Activated naive CD8-positive, alpha-beta T cell treated with anti-CD3 and anti-CD28 coated beads, Interleukin-2, amount 50 U/mL, for 16 hours (primary cell): ENCODE measurements around the gene RIIAD1.

ENCODE experiments used
- DNase-seq: peaks from one replicate; pipeline ENCODE4 v3.0.0-alpha.2; 2020; ENCODE audit warnings: low read depth, low spot score

The RIIAD1 gene

DNA sequence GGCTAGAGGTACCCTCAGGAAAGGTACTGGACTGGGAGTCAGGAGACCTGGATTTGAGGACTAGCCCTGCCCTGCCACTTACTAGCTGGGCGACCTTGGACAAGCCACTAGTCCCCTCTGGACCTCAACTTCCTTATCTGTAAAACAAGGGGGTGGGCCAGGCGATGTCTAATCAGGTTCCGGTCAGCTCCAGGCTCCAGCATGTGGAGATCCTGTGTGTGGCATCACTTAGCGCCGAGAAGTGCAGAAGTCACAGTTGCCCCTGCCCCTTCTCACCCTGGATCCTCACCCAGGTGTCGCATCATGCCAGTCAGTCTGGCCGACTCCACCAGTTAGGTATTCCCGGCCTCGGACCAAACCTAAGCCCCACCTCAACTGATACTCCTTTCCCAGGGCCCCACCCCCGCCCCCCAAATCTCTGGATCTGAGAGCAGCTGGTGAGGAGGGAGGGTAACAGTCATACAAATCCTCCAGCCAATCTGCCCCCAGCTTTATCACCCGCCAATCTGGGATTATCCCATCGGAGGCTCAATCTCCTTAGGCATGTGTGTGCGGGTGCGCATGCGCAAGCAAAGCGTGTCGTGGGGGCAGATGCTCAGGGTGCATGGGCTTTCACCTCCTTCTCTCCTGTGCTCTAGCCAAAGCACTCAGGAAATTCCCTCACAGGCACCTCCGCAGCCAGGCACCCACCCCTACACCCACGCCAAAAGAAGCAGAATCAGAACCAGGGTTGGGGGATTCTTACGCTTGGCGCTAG lies 10.1 kb upstream of the RIIAD1 start:
- no peak for DNase-seq

DNA sequence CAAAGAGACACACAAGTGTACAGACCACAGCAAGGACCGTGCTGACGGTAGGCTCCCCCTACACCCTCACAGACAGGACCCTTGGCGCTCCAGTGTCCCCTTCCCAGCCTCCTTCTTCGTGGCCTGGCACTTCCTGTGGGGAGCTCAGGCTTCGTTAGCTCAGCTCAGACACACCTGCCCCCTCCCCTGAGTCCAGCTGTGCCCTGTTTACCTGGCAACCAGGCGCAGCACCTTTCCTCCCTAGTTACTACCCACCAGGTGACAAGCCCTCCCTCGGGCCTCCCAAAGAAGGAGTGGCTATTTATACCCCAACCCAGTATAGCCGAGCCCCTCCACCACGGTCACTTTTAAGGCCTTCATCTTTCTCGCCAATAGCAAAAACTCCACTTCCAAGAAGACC lies 9.4 kb upstream of the RIIAD1 start:
- no peak for DNase-seq

DNA sequence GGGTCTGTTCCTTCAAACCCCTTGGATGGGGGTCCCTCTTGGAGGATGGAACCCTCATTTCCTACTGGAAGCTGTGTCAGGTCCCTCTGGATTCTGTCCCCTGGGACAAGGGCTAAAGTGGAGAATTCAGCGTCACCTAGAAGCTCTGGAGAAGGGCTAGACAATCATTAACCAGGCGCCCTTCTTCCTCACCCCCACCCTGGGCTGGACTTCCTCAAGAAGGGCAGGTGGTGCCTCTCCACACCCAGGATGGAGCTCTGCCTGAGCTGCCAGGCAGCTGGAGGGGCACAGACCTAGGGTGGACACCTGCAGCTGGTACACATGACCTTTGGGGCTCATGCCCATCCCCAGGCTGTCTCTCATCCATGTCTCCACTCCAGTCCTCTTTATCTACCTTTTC lies 8.3 kb upstream of the RIIAD1 start:
- DNase-seq, result no peak

DNA sequence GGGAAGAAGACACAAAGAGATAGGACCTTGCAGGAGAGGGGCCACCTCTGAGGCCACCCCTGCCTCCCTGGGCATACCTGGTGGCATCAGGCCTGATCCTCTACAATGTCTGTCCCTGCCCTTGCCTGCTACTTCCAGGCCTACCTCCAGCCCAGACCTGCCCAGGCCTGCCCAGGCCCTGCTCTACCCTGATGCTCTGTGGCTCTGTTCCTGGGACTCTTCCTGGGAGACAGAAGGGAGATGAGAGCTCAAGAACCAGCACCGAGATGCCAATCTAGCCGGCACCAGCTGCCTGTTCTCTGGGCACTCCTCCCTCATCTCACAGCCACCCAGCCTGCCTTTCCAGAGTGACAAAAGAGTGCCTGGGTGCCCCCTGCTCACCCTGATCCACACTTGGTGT lies 7.4 kb upstream of the RIIAD1 start:
- no peak for DNase-seq

DNA sequence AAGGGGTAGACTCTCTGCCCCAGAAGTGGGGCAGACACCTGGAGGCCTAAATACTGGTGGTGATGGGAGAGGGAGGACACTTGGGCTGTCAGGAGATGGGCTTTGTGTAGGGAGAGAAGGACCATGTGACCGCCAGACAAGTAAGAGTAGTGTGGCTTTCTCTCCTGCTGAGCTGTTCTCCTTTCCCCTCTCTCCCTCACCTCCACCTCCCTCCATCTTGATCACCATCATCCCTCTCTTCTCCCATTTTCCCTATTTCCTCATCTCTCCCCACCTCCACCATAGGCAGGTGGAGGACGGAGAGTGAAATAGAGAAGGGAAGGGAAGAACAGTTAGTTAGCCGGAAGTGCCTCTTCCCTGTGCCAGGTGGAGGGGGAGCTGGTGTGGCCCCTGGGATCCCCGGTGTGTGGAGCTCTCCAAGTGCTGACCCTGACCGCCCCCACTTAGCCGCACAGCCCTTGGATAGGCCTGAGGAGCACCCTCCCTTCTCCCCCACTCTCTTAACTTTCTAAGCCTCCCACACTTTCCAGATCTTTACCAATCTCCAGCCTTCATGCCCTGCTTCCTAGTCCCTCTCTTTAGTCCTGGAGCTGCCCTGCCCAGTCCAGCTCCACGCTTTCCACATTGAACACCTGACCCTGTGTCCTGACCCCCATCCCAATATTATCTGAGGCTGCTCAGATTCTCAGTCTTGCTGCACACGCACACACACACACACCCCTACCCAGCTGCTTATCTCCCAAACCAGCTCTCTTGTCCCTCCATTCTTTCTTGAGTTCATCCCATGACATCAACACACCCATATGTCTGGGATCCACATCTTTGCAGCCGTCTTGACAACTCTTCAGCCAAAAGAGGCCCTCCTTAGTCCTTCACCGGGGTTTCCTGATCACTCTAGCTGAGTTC lies 6.2 kb upstream of the RIIAD1 start:
- DNase-seq, result no peak

DNA sequence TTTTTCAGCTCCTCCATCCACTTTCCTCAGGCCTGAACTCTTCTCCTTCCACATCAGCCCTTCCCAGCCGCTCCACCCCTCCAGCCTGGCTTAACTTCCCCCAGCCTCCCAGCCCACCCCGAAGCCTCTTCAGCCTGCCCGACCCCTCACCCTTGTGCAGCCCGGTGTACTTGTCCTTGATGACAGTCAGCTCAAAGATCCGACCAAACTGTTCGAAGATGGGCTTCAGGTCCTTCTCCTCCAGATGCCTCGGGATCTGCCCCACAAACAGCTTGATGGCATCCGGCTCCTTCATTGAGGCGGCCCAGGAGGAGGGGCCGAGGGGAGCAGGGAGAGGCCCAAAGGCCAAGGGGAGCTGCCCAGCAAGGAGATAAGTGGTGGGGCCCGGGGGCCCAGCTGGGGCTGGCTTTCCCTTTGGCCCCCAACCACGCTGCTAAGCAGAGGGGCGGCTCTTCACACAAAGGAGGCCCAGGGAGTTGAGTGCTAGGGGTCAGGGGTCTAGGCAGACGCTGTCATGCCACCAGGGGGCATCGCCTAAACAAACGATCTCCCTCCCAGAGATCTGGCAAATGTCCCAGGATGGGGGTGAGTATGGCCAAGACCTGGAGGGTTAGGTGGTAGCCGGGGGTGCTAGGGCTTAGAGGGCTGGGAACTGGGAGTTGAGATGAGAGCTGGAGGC lies 5.5 kb upstream of the RIIAD1 start:
- DNase-seq, result no peak

DNA sequence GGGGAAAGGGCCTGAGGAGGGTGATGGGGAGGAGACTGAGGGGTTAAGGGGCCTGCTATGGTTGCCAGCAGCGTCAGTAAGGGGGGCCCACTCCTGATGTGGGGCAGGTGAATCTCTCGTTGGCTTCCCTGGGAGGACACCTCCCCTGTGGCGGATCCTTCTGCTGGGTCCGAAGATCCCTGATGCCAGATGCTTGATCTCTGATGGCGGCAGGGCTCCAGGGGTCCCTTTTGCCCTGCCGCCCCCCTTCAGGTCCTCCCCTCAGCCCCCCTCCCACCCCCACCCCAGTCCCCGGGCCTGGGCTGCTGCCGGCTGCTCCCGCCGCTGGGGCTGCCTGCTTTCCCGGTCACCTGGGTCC lies 4.9 kb upstream of the RIIAD1 start:
- no peak for DNase-seq

DNA sequence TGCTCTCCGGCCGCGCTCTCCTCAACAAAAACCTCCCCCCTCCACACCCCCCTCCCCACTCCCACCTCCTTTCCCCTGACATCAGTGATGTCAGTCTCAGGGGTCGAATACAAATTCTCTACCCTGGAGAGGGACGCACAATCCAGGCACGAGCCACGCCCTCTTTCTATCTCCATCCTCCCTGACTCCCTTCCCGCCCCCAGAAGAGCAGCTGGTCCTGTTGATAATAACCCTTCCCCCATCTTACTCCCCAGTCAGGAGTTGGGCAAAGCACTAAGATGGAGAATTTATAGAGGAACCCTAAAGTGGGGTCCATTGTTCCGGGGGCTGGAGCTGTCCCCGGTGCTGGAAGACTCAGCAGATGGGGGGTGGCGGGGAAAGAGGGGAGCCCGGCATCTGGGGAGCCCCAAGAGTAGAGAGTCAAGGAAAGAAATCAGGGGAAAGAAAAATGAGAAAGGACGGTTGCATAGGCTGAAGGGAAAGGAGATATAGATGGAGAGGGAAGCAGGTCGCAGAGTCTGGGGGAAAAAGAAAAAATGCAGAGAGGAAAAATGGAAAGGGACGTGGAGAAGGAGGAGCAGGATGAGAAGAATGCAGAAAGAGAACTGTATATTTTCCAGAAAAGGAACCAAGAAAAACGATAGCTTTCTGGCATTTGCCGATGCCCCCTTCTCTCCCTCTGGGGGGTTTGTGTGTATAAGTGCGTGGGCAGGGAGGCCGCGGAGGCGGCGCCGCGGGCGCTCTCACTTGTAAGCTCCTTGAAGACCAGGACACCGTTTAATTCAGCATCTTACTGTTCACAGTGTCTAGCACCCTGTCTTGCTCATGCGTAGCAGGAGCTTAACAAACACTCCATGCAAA lies 4.3 kb upstream of the RIIAD1 start, which contains the start of gene CELF3:
Gene CELF3, minus strand, starts transcription at position 33 of the 861 bp plus-strand sequence. CDS start 783 bp downstream, outside the sequence.
- DNase-seq, result no peak

DNA sequence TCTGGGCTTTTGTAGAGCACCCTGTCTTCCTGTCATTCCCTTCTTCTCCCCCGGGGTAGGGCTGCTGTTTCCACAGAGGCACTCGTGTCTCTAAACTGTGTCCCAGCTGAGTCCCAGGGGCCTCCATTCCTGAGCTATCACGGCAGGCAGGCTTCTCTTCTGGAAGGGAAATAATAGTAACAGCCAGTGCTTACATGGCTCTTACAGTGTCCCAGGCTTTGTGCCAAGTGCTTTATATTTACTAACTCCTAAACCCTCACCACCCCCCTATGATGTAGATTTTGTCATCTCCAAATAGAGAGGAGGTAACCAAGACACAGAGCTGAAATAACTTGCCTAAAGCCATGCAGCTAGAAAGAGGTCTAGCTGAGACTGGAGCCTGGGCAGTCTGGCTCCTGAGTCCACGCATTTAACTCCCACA lies 3.3 kb upstream of the RIIAD1 start:
- no peak for DNase-seq

DNA sequence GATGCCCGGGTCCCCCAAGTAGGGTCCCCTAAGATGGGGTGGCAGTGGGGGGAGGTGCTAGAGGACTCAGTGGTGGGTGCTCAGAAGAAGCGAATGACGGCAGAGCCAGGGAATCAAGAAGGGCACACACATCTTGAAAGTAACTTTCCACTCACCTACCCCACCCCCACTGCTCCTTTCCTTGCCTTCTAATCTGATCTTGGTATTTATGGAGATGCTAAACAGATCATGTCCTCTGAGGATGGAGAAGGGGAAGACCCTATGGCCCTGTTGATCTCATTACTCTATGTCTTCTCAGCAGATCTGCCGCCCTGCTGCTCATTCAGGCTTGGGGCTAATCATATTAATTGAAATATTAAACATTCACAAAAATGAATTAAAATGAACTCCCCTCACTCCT lies 2.7 kb upstream of the RIIAD1 start:
- DNase-seq, result no peak

DNA sequence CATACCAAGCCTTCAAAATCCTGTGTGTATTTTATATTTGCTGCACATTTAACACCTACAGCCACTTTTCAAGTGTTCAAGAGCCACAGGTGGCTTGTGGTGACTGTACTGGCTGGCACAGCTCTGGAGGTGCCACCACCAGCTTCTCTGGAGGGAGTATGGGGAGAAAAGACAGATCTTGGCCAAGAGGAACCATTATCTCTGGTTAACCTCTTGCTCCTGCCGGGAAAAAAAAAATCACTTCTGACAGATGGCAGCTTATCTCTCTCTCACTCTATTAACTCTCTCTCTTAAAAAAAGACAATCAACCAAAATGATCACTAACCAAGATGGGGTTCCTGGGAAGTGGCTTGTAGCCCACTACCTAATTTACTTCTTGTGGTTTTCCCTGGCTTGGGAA lies 1.2 kb upstream of the RIIAD1 start:
- DNase-seq, result no peak

DNA sequence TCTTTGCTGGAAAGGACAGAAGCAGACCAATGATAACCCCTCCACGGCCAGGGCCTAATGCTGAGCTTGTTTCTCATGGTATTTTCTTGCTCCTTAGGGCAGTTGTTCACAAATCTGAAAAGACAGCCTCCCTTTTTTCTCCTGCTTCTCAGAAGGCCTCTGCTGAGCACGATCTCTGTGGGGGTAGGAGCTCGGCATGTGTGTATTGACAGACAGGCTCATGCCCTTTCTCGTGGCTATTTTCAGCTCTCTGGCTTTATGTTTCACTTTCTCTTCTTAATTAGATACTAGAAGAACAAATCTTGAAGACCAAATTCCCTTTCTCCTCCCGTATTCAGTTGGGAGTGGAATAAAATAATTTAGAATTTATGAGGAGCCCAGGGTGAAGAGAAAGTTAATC lies 768 bp upstream of the RIIAD1 start:
- DNase-seq, result no peak

DNA sequence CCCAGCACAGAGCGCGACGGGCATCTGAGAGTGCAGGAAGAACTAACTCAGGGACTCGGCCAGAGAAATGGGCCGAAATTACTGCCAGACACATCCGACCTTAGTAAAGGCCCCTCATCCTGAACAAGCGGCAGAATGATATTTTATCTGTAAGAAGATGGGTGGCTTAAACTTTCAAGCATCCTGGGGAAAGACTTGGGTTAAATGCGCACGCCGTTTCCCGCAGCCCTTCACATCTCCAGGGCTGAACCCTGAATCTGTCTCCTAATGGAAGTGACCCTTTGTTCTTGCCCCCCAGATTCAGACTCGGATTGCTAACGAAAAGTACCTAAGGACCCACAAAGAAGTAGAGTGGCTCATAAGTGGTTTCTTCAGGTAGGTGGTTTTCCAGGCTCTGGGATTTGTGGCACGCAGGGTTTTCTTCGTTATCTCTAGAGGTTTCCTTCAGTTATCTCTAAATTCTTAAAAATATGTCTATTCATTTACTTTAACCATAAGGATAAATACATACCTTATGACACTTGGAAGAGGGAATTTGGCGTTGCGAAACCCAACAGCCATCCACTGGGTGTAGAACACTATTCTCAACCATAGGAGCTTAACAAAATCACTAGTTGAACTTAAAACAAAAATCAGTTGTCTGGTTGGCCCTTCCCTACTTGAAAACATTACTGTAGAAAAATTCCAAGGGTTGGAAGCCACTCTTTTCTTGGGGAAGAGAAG lies 627 bp downstream of the RIIAD1 start:
- no peak for DNase-seq

DNA sequence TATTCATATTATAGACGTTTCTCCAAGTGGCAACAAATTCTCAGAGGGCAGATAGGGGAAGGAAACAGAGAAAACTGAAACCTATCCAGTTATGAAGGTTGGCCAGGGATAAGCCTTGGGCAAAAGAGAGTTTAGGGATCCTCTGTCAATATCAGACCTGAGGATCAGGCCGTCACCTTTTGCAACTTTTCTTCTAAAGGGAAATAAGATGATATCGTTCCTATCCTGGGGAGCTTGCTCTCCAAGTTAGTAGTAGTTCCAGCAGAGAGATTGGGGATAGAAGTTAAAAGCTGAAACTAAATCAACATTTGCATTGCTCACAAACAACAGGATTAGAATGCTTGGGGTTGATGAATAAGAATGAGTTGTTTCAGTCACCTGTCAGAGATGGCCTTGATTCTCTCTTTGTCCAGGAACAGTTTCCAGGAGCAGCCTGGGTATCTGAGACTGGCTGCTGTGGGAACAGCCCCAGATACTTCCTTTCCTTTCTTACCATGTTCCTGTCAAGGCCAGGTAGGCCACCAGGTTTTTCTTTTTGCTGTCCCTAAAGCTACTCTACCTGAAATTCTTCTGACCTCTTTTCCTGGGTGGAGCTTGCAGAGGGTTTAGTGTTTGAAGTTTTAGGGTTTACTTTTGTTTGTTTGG lies 2.5 kb downstream of the RIIAD1 start:
- DNase-seq, result no peak

DNA sequence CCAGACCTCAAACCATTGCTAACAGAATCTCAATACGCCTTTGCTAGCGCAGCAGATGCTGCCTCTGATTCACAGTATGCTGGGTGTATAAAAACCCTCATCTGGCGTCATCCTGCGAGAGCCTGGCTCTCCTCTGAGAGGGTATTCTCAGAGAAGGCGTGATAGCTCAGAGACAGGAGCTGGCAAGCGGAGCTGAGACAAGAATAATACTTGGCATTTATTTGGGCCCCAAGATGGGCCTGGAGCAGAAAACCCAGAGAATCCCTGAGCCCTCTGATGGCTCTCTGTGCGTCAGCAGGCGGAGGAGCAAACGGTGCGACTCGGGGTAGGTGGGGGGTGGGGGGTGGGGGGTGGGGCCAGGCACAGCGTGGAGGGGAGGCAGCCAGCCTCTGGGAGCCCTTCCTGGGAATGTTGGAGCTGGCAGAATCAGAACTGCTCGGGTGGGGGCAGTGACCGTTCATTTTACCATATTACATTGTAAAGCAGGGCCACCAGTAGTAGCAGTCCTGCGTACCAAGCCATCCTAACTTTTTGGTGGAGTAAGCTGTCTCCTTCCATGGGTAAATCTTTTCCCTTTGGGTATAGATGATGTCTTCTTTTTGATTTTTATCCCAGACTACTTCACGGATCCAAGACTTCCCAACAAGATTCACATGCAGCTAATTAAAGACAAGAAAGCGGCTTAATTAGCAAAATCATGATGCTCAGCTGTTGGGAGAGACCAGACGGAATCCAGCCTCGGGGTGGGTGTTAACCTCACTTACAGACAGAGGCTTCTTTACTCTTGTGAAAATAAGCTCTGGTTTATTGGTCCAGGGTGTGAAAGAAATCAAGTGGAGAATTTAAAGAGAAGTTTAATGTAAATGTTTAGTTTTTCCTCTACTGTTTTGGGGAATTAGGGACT lies 7.1 kb downstream of the RIIAD1 start:
- no peak for DNase-seq

DNA sequence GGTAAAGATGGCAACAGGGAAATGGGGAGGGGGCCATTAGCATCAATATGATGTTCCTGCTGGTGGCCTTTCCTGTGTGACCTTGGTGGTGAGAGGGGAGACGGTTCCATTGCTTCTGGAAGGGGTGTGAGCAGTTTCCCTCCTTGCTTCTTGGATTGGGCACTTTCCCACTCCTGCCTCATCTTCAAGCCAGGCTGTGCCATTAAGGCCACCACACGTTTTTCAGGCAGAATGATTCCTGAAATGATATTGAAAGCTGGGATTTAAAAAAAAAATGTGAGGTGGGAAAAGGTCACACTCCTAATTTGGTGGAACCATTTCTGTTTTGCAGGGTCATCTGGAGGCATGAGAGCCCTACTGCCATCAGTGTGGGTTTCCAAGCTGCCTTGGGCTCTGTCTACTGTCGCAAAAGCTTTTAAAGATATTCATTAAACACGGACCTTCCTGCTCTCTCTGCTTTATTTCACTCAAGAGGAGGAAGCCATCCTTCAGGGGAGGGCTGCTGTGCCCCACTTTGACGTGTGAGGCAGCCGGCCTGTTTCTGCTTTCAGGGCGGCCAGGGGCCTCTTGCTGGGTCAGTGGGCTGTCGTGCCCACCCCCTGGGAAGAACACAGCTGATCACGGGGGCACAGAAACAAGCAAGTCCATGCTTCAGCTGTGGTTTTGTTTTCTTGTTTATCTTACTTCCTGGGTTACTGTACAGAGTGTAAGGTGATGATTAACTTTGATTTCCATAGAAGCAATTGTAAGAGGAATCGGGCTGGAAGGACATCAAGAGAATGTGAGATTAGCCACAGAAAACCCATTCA lies 8.0 kb downstream of the RIIAD1 start:
- no peak for DNase-seq

DNA sequence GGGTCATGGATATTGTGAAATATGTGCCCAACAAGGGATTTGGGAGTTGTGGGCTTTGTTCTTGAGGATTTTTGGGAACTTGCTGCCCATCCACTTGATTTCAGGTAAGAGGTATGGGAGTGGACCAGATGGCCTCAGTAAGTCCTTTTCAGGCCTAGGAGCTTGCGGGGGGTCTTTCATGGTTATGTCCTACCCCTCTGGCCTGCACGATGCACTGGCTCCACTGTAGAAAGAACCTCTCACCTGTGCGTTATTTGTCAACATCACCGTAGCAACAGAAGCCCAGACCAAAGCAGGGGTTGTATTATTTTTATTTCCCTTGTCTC lies 8.6 kb downstream of the RIIAD1 start:
- no peak for DNase-seq

DNA sequence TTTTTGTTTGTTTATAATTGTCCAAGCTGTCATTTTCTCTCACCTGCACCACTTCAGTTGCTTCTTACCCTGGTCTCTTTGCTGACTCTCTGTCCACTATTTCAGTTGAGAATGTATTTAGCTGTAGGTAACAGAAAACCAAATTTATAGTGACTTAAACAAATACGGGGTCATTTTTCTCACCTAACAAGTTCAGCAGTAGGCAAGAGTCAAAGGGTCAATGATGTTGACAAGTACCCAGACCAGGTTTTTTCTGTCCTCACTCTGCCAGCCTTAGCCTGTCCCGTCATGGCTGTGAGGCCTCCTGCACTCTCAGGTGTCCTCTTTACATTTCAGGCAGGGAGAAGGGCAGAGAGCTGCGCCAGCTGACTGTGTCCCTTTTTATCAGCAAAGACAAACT lies 11.8 kb downstream of the RIIAD1 start:
- no peak for DNase-seq
